Retinal pigment epithelial cell (primary cell): ENCODE data around the gene PRRX2.

Experiments
- DNase-seq: peaks from one replicate; pipeline ENCODE4 v3.0.0-alpha.2; 2010; ENCODE audit warnings: low read depth
- H3K4me3 ChIP-seq: 2 replicates; pipeline ENCODE4 v1.5.1; 2011; ENCODE audit warnings: mild to moderate bottlenecking, low read length, control low read depth, moderate library complexity
- TF ChIP-seq, protein P1 (sequence below): conservative IDR thresholded peaks from 2 replicates; pipeline ENCODE4 v1.5.1; 2011; ENCODE audit warnings: low read depth, low read length, control low read depth, inconsistent platforms

The PRRX2 gene

DNA sequence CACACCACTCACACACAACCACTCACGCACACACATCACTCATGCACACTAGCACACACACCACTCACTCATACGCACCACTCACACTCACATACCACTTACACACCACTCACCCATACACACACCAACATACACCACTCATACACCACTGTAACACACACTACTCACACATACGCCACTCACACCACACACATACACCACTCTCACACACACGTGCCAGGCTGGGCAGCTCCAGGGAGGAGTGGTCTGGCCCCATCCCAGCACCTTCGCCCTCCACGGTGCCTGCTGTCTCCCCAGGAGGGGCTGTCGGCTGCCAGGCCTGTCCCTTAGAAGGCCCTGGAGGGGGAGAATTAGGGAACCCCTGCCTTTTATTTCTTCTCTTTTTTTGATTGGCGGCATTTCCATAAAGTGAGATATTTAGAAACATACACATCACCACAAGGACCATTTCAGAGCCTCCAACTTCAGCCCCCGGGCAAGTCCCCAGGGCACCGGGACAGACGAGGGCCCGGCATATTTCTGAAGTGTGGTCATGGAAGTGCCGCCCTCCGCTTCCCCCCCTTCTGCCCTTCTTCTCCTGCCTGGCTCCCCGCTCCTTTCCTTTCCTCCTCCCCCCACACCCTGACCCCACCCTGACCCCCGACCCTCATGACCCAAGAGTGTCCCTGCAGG, 17.2 kb upstream of the PRRX2 start:
- no peak for DNase-seq
- H3K4me3 ChIP-seq, result no peak overlapping the region
- TF ChIP-seq, protein P1, sequence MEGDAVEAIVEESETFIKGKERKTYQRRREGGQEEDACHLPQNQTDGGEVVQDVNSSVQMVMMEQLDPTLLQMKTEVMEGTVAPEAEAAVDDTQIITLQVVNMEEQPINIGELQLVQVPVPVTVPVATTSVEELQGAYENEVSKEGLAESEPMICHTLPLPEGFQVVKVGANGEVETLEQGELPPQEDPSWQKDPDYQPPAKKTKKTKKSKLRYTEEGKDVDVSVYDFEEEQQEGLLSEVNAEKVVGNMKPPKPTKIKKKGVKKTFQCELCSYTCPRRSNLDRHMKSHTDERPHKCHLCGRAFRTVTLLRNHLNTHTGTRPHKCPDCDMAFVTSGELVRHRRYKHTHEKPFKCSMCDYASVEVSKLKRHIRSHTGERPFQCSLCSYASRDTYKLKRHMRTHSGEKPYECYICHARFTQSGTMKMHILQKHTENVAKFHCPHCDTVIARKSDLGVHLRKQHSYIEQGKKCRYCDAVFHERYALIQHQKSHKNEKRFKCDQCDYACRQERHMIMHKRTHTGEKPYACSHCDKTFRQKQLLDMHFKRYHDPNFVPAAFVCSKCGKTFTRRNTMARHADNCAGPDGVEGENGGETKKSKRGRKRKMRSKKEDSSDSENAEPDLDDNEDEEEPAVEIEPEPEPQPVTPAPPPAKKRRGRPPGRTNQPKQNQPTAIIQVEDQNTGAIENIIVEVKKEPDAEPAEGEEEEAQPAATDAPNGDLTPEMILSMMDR, result no peak

DNA sequence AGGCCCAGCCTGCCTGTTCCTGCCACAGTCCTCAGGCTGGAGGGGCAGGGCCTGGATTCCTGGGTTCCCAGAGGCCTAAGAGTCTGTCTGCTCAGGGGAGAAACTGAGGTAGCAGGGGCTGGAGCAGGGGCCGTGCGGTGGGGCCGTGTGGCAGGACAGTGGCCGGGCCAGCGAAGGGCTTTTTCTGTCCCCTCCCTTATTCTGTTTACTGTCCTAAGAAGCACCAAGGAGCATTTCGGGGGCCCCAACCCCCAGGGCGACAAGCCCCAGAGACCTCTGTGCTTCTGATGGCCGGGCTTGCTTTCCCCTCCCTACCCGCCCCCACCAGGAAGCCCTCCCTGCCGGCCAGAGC, 16.7 kb upstream of the PRRX2 start:
- H3K4me3 ChIP-seq, result no peak overlapping the region
- TF ChIP-seq, protein P1, result no peak
- no peak for DNase-seq

DNA sequence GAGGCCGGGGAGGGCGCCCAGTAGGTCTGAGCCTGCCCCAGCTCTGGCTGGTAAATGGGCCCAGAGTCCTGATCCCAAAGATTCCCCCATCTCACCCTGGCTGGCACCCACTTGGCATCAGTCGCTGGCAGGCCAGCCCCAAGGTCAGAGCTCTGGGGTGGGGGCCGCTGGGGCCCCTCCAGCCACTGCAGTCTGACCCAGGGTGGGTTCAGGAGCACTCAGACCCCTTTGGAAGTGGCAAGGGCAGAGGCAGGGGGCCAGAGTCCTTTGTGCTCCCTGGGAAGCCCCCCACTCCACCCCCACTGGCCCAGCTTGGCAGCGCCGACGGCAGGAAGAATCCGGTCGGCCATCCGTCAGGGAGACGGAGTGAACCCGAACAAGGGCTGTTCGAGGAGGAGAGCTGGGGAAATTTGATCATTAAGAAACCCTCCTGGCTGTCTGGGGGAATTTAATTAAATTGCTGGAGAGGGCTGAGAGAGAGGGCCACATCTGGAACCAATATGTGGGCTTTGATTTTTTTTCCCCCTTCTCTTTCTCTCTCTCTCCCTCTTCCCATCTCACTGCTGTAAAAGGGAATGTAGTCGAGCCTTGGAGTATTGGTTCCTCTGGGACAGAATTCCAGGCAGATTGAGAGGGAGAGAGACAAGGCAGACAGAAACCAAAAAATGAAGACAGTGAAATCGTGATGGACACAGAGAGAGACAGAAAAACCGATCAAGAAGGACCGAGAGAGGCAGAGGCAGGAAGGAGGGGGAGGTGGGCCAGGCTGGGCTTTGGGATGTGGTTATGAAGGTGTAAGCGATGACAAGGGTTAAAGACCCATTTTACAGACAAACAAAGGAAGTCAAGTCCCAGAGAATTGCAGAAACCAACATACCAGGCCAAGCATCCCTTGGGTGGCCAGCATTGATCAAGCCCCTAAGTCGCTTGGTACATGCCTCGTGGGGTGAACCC, 15.4 kb upstream of the PRRX2 start:
- DNase-seq, result no peak
- no peak overlapping the region for H3K4me3 ChIP-seq
- TF ChIP-seq, protein P1, result no peak

DNA sequence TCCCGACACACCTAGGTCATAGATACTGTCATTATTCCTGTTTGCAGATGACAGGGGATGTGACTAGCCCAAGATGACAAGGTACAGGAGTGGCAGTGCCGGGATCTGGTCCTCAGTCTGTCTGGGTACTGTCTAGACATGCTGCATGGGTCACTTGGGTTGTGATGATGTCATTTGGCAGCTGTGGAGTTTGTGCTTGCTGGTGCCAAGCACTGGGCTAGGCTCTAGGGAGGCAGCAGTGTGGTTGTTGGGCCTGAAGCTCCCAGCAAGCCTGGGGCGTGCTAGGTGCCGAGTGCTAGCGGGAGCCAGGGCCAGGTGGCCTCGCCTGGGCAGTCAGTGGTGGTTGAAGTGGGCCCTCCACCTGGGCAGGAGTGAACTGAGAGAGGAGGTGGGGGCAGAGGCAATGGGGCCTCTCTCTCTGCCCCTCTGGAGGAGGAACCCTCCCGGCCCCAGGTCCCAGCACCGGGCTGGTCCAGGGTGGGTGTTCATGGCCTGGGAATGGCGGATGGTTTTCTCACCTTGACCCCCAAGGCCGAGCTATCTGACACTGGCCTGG, 14.7 kb upstream of the PRRX2 start:
- TF ChIP-seq, protein P1, result no peak
- DNase-seq, result no peak
- no peak overlapping the region for H3K4me3 ChIP-seq

DNA sequence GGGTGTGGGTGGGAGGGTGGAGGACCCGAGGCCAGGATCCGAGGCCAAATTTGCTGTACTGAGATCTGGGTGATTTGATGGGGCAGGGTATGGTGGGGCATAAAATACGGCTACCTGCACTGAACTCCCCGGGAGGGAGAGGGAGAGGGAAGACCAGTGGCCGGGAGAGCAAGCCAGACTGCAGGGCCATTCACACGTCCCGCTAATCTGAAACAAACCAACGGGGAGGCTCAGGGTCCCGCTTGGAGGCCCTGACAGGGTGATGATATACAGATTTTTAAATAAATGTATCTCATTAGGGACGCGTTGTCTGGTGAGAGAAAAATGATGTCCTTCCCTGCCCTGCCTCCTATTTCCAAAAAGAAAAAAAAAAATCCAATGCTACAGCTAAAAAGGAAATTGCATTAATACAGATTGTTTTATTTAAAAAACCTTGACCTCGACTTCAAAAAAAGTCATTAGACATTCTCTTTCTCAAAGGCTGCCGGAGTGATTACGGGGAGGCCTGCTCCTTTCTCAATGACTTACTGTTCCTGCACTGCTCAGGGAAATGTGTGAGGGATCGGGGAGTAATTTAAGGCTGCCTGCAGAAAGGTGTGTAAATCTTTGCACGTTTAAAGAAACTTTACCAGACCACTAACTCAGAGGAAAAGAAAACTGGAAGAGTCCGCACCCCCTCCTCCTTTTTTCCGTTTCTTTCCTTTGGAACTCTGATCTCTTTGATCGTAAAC, 11.5 kb upstream of the PRRX2 start:
- TF ChIP-seq, protein P1, result no peak
- H3K4me3 ChIP-seq, result no peak overlapping the region
- no peak for DNase-seq

DNA sequence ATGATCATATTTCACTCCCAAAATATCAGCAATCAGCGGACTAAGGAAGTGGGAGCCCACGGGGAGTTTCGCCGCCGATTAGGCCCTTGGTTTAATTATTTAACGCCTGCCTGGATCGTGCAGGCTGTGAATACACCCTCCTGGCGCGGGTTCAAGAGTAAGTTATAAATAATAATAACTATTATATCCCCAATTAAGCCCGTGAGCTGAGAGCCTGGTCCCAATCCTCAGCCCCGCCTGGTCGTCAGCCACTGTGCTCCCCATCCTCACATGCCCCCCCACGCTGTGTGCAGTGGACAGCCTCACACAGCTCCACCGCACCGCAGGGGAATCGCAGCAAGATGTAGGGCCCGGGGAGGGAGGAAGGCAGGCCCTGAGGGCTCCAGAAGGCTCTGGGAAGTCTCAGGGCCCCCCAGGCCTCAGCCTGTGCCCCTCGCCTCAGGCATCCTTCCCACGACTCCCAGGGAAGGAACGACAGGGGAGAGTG, 10.8 kb upstream of the PRRX2 start:
- DNase-seq, result no peak
- TF ChIP-seq, protein P1, result no peak
- H3K4me3 ChIP-seq, result no peak overlapping the region
